Activated CD8-positive, alpha-beta memory T cell treated with anti-CD3 and anti-CD28 coated beads, Interleukin-2, amount 50 U/mL, for 1 hour (primary cell): ENCODE data around the gene HINT1.
A peak's percentile ranks its signal among the peaks of the same experiment; 100 is the strongest.
"Not testable (repeated sequence)": the region's sequence is repeated elsewhere in the genome, so short reads cannot be mapped to it uniquely, and the experiment has no call there.

Experiments used
- DNase-seq: peaks from one replicate; pipeline ENCODE4 v3.0.0-alpha.2; 2020; ENCODE audit errors: extremely low read depth

Gene HINT1

DNA sequence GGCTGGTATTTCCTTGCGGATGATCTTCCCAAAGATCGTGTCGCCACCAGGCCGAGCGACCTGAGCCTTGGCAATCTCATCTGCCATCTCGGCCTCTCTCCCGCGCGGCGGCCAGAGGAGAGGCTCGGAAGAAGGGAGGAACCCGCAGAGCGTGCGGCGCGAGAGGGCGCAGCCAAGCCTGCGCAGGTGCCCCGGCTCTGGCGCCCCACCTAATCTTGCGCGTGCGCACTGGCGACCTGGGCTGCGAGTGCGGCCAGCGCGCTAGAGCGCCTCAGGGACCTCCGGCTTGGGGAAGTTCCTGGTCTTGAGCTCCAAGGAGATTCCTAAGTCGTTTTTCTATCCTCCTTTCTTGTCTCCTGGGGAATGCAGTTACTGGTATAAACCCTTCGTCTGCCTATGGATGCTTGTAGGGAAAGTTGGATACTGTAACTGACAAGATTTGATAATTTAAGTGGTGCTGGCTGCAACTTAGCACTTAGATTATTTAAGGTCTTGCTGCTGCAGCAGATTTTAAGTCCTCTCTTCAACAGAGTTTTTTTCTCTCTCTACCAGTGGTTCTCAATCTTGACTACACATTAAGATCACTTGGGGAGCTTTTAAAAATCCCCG is at the start of gene HINT1:
TSS of gene HINT1 (minus strand) at position 138 of the 609 bp plus-strand sequence. CDS start at position 87, 51 bp downstream.
- DNase-seq, result peak; percentile 78

DNA sequence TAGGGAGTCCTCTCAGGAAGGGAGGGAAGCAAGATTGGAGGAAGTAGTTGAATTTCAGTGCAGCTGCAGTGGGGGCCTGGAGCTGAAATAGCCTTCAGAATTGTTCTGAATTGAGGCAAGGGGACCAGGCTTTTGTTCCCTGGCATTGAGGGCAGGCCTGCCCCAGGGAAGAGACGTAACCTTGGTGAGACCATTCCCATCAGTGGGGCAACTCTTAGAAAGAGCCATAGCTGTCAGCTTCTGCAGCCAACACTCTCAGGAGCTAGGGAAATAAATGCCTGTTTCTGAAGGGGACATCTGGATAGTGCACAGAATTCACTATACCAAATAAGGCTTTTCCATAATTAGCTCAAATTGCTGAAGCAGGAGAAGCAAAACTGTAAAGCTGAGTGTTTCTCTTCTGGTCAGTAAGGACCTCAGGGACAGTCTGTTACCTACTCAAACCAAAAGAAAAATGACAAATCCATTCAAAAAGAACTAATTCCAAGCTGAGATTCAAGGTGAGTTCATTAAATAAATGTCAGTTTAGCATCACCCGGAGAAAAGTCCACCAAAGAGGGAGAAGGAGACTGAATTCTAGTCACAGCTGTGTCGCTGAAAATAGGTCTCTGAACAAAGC is 49.7 kb upstream of the HINT1 start:
- no peak for DNase-seq

DNA sequence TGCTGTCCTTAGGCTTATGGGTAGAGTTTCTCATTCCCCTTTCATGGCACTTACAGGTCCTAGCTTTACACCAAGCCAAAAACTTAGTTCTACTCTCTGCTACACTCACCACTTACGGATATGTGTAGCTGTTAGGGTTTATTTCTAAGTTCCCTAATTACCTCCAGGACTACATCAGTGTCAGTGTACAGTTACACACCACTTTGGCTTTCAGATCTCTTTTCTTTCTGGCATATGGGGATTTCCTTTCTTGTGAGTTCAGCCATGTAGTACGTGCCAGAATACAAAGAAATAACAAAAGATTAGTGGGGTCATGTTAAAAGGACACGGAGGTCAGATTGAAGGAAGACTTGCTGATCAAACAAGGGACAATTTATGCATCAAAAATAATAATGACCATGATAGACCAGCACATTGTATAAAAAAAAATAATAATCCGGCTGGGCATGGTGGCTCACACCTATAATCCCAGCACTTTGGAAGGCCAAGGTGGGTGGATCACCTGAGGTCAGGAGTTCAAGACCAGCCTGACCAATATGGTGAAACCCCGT is 47.5 kb upstream of the HINT1 start:
- no peak for DNase-seq

DNA sequence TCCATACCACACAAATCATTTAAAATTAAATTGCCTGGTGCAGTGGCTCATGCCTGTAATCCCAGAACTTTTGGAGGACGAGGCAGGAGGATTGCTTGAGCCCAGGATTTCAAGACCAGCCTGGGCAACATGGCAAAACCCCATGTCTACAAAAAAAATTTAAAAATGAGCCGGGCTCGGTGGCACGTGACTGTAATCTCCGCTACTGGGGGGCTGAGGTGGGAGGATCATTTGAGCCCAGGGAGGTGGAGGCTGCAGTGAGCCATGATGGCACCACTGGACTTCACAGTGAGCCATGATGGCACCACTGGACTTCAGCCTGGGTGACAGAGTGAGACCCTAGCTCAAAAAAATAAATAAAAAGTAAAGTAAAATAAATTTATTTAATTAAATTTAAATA is 46.6 kb upstream of the HINT1 start:
- DNase-seq, result no peak

DNA sequence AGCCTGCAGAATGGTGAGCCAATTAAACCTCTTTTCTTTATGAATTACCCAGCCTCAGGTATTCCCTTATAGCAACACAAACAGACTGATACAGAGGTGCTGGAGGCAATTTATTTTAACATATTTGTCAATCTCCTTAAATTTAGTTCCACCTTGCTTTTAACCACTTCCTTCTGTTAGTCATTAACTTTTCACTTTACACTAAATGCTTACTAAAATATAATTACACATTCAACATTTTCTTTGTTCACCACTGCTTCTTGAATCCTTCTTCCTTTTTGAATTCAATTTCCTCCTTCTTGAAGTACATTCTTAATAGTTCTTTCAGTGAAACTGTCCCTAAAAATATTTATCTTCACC is 45.1 kb upstream of the HINT1 start:
- DNase-seq, result no peak

DNA sequence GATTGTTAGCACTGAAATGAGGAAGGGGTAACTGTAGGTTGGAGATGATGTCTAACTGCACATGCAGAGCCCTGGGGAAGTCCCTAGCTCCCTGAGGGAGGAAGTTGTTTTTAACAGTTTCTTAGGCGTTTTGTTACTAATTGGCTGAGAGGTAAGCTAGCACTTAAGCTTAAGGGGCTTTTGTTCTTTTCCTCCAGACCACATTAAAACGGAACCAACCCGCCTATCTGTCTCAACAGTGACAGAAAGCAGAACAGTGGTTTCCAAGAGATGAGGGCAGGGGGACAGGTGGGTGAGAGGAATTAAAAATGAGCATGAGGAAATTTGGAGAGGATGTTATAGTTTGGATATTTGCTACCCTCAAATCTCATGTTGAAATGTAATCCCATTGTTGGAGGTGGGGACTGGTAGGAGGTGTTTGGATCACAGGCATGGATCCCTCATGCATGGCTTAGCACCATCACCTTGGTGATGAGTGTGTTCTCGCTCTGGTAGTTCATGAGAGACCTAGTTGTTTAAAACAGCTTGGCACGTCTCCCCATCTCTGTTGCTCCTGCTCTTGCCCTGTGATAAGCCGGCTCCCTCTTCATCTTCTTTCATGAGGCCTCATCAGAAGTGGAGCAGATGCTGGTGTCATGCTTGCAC is 44.6 kb upstream of the HINT1 start:
- peak; percentile 40 for DNase-seq

DNA sequence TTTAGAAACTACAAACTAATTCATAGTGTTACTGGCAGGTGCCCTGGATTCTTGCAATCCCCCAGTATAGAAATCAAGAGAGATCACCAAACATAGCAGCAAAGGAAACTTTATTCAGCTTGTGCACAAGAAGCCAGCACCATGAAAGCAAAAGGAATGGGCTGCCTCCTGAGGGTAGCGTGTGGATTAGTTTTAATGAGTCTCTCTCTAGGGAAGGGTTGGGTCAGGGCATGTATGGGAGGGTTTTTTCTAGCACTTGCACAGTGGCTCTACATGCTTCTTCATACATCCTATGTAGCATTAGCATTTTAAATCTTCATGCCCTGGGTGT is 44.1 kb upstream of the HINT1 start:
- no peak for DNase-seq

DNA sequence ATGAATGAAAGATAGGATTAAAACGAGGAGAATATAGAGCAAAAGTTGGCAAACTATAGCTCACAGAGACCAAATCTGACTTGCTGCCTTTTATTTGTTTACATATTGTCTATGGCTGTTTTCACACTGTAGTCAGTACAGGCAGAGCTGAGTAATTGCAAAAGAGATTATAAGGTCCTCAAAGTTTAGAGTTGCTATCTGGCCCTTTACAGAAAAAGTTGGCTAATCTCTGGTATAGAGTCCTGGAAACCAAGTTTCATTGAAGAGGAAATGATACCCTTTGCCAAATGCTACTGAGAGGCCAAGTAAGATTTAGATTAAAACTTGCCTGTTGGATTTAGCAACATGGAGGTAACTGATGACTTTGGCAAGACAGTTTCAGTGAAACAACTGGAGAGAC is 41.7 kb upstream of the HINT1 start:
- no peak for DNase-seq

DNA sequence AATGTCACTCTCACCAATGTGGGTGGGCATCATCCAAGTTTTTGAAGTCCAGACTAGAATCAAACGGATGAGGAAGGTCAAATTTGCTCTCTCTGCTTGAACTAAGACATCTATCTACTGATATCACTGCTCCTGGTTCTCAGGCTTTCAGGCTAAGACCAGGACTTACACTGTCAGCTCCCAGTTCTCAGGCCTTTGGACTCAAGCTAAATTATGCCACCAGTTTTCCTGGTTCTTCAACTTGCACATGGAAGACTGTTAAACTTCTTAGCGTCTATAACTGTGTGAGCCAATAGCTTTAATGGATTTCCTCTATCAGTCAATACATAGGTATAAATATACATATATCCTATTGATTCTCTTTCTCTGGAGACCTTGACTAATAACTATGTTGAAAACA is 41.0 kb upstream of the HINT1 start:
- no peak for DNase-seq

DNA sequence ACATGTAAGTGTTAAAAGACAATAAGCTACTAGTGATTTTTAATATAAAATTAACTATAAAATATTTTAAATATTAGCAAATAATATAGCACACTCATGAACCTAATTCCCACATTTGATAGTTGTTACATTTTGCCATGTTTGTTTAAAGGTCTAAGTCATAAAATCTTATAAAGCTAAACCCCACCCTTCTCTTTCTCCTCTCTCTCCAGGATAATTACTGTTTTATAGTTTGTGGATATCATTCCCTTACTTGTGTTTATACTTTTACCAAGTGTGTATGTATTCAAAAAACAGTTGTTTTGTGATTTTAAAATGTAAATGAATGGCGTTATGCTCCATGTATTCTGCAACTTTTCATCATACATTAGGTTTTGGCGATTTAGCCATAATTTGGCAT is 39.9 kb upstream of the HINT1 start:
- no peak for DNase-seq

DNA sequence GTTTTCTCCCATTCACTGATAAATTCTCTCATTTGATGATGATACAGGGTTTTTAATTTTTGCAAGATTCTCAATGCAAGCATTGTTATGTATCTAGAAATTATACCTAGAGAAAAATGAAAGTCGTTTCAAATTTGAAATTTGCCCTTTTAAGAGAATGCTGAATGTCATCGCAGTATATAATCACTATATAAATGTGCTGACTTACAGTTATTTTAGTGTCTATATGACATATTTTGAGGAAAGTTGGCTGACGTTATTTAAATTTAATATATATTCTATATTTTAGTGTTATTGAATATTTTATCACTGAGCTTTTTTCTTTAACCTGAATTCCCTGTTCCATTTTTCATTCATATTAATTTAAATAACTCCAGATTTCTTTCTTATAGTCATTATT is 35.5 kb upstream of the HINT1 start:
- DNase-seq, result no peak

DNA sequence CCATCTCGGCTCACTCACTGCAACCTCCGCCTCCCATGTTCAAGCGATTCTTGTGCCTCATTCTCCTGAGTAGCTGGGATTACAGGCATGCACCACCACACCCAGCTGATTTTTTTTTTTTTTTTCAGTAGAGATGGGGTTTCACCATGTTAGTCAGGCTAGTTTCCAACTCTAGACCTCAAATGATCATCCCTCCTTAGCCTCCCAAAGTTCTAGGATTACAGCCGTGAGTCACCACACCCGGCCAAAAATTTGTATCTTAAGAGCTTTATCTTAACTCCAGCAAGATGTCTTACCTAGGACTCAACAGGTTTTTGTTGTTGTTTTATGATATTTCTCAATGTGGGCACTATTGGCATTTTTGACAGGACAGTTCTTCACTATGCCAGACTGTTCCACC is 33.6 kb upstream of the HINT1 start:
- DNase-seq, result no peak

DNA sequence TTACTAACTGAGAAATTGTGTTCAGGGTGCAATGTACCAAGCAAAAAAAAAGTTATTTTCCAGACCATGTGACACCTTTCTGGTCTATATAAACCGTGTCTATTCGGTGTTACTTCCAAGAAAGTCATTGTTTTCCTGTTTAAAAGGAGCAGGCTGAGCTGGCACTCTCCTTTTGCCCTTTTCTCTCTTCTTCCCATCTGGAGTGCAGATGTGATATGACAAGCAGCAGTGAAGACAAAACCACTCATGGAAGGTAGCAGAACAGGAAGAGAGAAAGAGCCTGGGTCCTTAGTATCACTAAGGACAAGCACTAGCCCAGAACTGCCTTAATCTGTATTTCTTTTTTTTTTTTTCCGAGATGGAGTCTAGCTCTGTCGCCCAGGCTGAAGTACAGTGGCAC is 31.3 kb upstream of the HINT1 start:
- DNase-seq, result no peak

DNA sequence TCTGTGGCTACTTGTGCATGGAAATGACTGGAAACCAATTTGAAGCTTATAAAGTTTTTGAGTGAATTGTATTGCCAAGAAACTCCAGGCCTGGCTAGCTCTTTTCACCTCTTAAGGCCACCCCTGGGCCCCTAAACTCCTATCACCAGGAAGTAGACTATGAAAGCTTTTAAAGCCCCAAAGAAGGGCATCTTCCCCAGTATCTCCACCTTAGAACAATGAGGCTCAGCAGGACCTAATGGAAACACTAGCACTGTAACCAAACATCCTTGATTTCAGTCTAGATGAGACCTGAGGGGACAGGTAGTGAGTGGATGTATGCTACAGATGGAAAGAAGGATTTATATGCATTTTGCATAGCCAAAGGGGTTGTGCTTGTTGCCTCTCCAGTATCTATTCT is 30.6 kb upstream of the HINT1 start:
- DNase-seq, result no peak

DNA sequence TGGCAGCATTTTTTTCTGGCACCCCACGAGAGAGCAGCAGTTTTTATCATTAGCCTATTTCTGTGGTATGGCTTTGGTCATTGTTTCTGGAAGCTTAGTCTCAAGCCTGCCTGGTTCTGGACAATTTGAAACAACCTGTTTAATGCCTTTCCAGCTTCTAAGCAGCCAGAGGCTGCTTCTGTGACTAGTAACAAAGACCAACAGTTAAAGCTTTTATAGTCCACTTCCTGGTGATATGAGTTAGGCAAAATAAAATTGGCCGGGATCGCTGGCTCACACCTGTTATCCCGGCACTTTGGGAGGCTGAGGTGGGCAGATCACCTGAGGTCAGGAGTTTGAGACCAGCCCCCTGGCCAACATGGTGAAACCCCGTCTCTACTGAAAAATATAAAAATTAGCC is 29.7 kb upstream of the HINT1 start:
- no peak for DNase-seq

DNA sequence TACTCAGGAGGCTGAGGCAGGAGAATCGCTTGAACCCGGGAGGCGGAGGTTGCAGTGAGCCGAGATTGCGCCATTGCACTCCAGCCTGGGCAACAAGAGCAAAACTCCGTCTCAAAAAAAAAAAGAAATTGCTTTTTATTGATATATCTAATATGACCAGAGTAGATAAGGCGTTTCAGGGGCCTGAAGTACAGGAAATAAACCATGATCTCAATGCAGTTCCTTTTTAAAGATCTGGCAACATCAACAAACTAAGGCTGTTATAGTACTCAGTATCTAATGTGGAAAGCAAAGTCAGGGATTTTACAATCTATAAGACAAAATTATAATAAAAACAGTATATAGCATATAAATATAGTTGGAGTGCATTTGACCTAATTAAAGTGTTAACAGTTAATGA is 28.8 kb upstream of the HINT1 start:
- DNase-seq, result not testable (repeated sequence)

DNA sequence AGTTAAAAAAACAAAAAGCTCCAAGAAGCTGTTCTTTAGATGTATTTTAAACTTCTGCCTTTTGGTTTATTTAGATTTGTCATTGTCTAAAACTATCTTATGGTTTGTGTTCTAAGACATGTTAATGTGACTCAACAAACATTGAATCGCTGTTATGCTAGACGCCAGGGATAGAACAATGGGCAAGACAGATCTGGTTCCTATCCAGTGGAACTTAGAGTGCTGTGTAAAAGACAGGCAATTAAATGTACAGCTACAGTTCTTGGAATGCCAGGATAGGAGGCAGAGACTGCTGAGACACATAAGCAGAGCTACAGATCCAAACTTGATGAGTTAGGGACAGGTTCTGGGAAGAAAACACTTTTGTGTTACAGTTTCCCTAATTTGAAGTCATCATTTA is 28.1 kb upstream of the HINT1 start:
- no peak for DNase-seq

DNA sequence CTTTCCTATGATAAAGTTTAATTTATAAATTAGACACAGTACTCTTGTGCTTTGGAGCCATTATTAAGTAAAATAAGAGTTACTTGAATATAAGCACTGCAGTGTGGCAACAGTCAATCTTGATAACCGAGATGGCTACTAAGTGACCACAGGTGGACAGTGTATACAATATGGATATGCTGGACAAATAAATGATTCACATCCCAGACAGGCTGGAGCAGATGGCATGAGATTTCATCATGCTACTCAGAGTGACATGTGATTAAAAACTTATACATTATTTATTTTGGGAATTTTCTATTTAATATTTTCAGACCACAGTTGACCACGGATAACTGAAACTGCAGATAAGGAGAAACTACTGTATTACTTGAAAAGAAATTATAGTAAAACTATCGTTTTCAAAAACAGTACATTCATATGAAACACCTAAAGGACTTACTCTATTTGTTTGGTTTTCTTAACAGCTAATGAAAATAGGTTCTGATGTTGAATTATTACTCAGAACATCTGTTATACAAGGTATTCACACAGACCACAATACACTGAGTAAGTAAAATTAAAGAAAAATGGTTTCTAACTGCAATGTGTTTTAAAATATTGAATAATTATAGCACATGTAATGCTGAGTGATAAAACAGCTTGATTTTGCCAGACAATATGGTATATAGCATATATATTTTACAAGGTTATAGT is 21.7 kb upstream of the HINT1 start:
- no peak for DNase-seq

DNA sequence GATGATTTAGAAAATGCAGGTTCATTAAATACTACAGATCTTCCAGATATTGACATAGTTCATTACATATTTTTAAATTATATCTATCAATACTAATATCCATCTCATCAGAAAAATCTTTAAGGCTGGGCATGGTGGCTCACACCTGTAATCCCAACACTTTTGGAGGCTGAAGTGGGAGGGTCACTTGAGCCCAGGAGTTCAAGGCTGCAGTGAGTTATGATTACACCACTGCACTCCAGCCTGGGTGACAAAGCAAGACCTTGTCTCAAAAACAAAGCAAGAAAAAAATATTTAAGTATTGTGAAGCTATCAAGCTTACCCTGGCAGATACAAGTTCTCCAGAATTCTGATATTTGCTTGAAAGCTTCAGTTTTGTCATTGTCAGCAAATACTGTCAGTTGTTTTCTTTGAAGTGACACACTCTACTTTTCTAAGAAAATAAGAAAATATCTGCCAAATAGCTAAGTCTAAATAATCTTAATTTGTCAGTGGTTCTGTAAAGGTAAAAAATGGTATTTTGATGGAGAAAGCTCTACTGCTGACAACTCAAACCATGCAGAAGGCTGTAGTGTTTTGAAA is 20.6 kb upstream of the HINT1 start:
- DNase-seq, result no peak

DNA sequence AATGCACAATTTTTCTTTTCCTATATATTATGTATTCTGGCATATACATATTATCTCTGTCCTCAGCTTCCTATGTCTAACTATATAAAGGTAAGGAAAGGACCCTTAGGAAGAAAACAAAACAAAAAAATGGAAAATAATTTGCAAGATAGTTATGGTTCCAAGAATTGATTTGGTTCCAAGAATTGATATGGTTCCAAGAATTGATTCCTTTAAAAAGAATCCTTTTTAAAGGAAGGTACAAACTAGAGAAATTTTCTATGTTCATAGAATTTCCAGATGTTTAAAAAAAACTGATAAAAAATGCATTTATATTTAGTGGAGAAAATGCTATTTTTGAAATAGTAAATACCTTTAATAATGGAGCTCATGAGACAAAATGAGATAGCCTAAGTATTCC is 17.8 kb upstream of the HINT1 start:
- DNase-seq, result no peak

DNA sequence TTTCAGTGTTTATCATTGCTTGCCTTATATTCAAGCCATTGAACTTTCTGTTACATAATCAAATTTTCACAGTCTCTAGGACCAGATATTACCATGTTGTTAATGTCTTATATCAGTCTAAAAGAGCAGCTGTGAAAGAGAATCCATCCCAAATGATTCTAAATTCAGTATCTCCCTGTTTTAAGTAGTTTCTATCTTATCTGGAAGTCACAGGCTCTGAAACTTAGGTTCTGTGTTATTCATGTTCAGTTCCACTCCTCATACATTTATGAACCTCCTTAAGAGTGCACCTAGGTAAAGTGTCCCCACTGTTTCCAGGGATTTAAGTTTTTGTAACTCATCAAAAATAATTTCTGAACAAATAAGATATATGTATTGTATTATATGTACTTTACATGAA is 15.4 kb upstream of the HINT1 start:
- DNase-seq, result no peak

DNA sequence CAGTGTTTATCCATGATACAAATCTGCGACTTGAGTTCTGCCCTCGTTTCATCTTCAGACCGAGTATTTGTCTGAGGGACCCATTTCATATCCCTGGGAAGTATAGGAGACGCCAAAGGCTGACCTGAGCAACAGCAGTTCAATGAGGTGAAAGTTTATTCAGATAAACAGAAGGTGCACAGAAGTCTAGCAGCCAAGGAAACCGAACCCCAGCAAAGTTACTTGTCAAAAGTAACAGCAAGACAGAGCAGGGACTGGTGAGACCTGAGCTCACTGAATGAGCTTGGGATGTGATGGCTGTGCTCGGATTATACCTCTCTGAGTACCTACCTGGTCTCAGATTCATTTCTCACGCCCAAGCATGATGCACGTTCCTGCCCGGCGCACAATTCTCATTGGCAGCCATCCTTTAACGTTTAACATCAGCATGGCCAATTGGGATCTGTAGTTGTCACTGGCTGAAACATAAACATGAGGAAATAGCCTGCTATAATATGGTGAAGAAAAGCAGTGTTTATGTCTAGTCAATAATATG is 6.3 kb upstream of the HINT1 start:
- DNase-seq, result no peak
